Activated CD4-positive, alpha-beta memory T cell treated with anti-CD3 and anti-CD28 coated beads, Interleukin-2, amount 10 ng/mL, durations not matched to agents 7 days and 5 days (primary cell): ENCODE data around the gene DYNLT1. TPM values are rescaled to one million over a fixed set of nuclear protein-coding genes. Genes with fewer than 3 reads are reported as not detected.
"Not testable (repeated sequence)": the region's sequence is repeated elsewhere in the genome, so short reads cannot be mapped to it uniquely, and the experiment has no call there.

Experiments
- CTCF ChIA-PET: fragments of 350-600 bp; sonication (Branson Sonifier 250); formaldehyde crosslinking; loops from one replicate; lab custom pipeline; 2021; ENCODE audit warnings: antibody characterized with exemption, inconsistent platforms; lab: Charles Lee
- POLR2A ChIA-PET: fragments of 350-600 bp; sonication (Branson Sonifier 250); formaldehyde crosslinking; loops from one replicate; lab custom pipeline; 2021; ENCODE audit warnings: antibody characterized with exemption; lab: Charles Lee
- DNase-seq: peaks from one replicate; pipeline ENCODE4 v3.0.0-alpha.2; 2020
- H3K27ac Mint-ChIP-seq: one replicate; pipeline ENCODE4 v1.8.0; 2021; ENCODE audit warnings: mild to moderate bottlenecking, mixed read lengths
- H3K27me3 Mint-ChIP-seq: one replicate; pipeline ENCODE4 v1.8.0; 2021; ENCODE audit warnings: mixed read lengths
- H3K36me3 Mint-ChIP-seq: one replicate; pipeline ENCODE4 v1.8.0; 2021; ENCODE audit warnings: low read depth, mixed read lengths
- H3K4me1 Mint-ChIP-seq: one replicate; pipeline ENCODE4 v1.8.0; 2021; ENCODE audit warnings: mixed read lengths
- H3K4me3 Mint-ChIP-seq: one replicate; pipeline ENCODE4 v1.8.0; 2021; ENCODE audit warnings: mild to moderate bottlenecking, mixed read lengths
- H3K9me3 Mint-ChIP-seq: one replicate; pipeline ENCODE4 v1.8.0; 2021; ENCODE audit warnings: mixed read lengths
- total RNA-seq, 2 experiments: library from RNA; stranded (reverse); gene quantifications; one replicate each; pipeline ENCODE4 v1.2.3, GENCODE V29; 2021

DYNLT1 gene
- total RNA-seq, 2 experiments from 2014 or later: 130 to 133 TPM

DNA sequence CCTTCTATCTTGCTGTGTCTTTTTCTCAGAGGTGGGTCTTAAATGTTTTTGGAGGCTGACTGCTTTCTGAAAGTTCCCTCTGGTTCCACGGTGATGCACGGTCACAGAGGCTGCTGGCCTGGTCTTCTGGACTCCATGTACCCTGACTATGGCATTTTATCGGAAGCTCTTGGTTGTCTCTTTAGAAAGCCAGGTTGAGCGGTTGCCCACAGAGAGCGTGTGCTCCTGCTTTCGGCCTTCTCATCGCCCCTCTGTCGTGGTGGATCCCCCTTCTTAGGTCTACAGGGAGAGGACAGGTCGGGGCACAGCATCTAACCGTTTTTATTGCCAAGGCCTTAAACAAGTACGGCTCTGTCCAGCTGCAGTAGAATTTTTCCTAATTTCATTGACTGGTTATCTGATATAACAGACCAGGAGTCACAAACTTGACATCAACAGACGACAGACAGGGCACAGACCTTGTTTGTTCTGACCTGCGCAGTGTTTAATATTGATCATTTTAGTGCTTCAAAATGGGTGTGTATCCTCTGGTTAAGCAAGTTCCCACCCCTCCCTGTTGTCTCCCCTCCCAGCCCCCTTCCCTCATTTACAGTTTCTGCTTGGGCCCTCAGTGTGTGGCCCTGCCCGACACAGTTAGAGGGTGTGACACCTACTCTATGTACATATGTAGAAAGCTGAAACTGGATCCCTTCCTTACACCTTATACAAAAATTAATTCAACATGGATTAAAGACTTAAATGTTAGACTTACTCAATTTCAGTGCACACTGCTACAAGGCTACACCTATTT, 30.0 kb upstream of the DYNLT1 start:
- no peak overlapping the region for H3K27ac Mint-ChIP-seq
- H3K36me3 Mint-ChIP-seq: peaks cover 66% of the 10 kb centered on the region
- DNase-seq: no peak
- H3K4me1 Mint-ChIP-seq: peaks cover 15% of the 10 kb centered on the region
- no peaks in the 10 kb centered on the region for H3K27me3 Mint-ChIP-seq
- H3K9me3 Mint-ChIP-seq: no peaks in the 10 kb centered on the region
- no peak overlapping the region for H3K4me3 Mint-ChIP-seq
- ChIA-PET POLR2A (interaction anchor here (0.9 kb wide), 1 partner anchor 31 kb away, joined by 4 read pairs; the partner anchor contains the start of gene DYNLT1), CTCF (interaction anchor here (1.8 kb wide), 1 partner anchor 15 kb away, joined by 12 read pairs; no protein-coding TSS in a partner anchor)

DNA sequence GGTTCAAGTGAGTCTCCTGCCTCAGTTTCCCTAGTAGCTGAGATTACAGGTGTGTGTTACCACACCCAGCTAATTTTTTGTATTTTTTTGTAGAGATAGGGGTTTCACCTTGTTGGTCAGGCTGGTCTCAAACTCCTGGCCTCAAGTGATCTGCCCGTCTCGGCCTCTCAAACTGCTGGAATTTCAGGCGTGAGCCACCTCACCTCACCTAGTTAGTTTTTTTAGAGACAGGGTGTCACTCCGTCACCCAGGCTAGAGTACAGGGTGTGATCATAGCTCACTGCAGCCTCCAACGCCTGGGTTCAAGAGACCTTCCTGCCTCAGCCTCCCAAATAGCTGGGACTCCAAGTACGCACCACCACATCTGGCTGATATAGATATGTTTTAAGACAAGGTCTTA, 28.2 kb upstream of the DYNLT1 start:
- Mint-ChIP-seq H3K4me3 (no peak overlapping the region), H3K4me1 (peaks cover 8% of the 10 kb centered on the region), H3K27ac (no peak overlapping the region), H3K27me3 (no peaks in the 10 kb centered on the region), H3K36me3 (peaks cover 65% of the 10 kb centered on the region), H3K9me3 (no peaks in the 10 kb centered on the region)
- ChIA-PET POLR2A (interaction anchor here (0.6 to 1.3 kb wide), 3 partner anchors 51 to 181 kb away, joined by 3 to 4 read pairs (median 3); no protein-coding TSS in a partner anchor), CTCF (interaction anchor here (0.7 to 2.7 kb wide), 6 partner anchors 10 to 1462 kb away, joined by 3 to 9 read pairs (median 5); no protein-coding TSS in a partner anchor)
- no peak for DNase-seq

DNA sequence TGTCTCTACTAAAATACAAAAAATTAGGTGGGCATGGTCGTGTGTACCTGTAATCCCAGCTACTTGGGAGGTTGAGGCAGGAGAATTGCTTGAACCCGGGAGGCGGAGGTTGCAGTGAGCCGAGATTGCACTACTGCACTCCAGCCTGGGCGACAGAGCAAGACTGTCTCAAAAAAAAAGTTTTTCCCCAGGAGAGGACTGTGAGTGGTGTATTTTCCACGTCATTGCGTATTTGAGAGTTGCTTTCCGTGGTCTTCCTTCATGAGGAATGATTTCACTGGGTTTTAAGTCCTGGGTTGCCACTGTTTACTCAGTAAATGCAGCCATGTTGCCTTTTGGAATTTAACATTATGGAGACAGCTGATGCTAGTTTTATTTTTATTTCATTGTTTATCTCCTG, 27.6 kb upstream of the DYNLT1 start:
- ChIA-PET POLR2A (interaction anchor here (0.6 to 1.3 kb wide), 2 partner anchors 19 to 51 kb away, joined by 3 to 4 read pairs; no protein-coding TSS in a partner anchor), CTCF (interaction anchor here (1.0 to 2.7 kb wide), 4 partner anchors 10 to 451 kb away, joined by 5 to 9 read pairs (median 6); no protein-coding TSS in a partner anchor)
- DNase-seq, H3K27me3 Mint-ChIP-seq, H3K4me3 Mint-ChIP-seq, H3K9me3 Mint-ChIP-seq, H3K27ac Mint-ChIP-seq, H3K4me1 Mint-ChIP-seq: not testable (repeated sequence)
- peaks cover 68% of the 10 kb centered on the region for H3K36me3 Mint-ChIP-seq

DNA sequence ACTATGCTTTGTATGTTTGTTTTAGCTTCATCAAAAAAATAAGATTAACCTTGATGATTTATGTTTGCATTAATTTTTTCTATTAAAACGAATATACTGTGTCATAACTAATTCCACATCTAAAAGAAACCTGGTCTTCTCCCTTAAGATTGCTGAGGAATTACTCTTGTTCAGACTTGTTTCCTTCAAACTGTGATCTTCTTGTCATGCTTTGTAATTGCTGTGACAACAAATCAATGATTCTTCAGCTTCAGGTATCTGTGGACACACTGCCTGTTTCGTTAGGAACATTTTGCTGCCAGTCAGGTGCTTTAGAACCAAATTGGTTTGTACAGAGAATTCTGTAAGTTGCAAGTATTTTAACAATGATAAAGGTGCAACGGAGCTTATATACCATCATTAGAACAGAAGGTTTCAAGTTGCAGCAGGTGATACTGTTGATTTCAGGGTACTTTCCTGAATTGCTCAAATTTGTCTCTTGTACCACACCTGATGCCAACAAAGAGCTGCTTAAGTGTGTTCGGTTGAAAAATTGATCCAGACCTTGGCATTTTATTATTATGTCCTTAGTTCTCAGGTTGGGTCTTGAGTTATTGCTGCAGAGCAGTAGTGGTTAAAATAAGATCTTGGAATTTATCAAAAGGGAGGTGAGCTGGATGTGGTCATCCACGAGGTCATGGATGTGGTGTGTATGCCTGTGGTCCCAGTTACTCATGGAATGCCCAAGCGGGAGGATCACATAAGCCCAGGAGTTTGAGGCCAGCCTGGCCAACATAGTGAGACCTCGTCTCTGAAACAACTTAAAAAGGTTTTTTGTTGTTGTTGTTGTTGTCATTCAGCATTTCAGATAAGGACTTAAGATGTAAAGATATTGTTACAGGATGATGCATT, 24.8 kb upstream of the DYNLT1 start:
- H3K27me3 Mint-ChIP-seq: no peaks in the 10 kb centered on the region
- no peak for DNase-seq
- no peak overlapping the region for H3K27ac Mint-ChIP-seq
- H3K36me3 Mint-ChIP-seq: peaks cover 67% of the 10 kb centered on the region
- POLR2A ChIA-PET: no interaction called here
- H3K4me3 Mint-ChIP-seq: no peak overlapping the region
- H3K4me1 Mint-ChIP-seq: peaks cover 11% of the 10 kb centered on the region
- no peaks in the 10 kb centered on the region for H3K9me3 Mint-ChIP-seq
- CTCF ChIA-PET: interaction anchor here (1.0 to 1.8 kb wide), 2 partner anchors 9 to 10 kb away, joined by 6 read pairs; no protein-coding TSS in a partner anchor

DNA sequence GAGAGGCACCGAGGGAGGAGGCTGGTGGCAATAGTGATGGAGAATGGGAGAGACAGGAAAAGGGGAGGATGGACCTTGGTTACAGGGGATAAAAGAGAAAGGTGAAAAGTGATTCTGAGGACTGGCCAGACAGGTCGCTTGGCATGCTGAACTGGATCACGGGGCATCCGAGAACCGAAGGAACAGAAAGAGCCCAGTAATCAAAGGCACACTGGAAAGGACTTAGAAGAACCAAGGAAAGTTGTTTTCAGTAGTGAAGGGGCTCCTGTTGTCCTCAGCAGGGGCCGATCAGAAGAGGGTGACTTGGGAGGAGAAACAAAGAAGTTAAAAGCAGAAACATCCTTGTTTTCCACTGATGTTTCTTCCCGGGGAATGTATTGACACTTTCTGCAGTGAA, 24.2 kb upstream of the DYNLT1 start:
- peaks cover 66% of the 10 kb centered on the region for H3K36me3 Mint-ChIP-seq
- peaks cover 10% of the 10 kb centered on the region for H3K4me1 Mint-ChIP-seq
- POLR2A ChIA-PET: interaction anchor here (0.6 kb wide), 1 partner anchor 23 kb away, joined by 3 read pairs; no protein-coding TSS in a partner anchor
- H3K27me3 Mint-ChIP-seq: no peaks in the 10 kb centered on the region
- H3K9me3 Mint-ChIP-seq: no peaks in the 10 kb centered on the region
- H3K4me3 Mint-ChIP-seq: no peak overlapping the region
- H3K27ac Mint-ChIP-seq: peak overlapping the region; percentile 56
- CTCF ChIA-PET: interaction anchor here (1.8 kb wide), 1 partner anchor 9 kb away, joined by 6 read pairs; no protein-coding TSS in a partner anchor
- DNase-seq: no peak

DNA sequence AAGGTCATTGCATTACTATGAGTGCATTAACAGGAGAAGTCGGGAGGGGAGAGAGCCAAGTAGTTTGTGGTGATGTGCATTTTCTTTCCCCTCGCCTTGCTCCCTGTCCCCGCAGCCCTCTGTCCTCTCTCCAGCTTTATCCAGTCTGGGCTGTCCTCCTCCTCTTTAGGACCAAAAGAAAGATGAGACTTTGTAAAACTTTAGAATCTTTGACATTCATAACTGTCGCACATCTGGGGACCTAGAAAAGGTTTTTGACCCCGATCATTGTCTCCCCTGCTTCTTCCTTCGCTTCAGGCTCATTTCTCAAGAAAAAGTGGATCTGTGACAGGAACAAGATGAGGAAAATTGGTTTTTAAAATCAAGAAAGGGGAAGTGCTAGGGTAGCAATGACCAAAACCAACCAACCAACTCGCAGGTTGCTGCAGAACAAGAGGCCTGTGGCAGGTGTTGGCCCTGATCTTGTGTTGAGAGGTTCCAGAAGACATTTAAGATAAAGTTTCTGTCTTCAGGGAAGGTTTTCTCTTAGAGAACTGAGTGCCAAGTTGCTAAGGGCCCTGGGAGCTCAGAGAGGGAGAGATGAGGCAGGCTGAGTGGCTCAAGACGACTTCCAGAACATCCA, 22.9 kb upstream of the DYNLT1 start:
- Mint-ChIP-seq H3K4me1 (peaks cover 10% of the 10 kb centered on the region), H3K4me3 (no peak overlapping the region), H3K27ac (no peak overlapping the region), H3K9me3 (no peaks in the 10 kb centered on the region), H3K27me3 (no peaks in the 10 kb centered on the region), H3K36me3 (peaks cover 71% of the 10 kb centered on the region)
- POLR2A ChIA-PET: interaction anchor here (0.9 kb wide), 1 partner anchor 12 kb away, joined by 3 read pairs; no protein-coding TSS in a partner anchor
- CTCF ChIA-PET: interaction anchor here (1.8 kb wide), 1 partner anchor 8 kb away, joined by 6 read pairs; no protein-coding TSS in a partner anchor
- DNase-seq: no peak

DNA sequence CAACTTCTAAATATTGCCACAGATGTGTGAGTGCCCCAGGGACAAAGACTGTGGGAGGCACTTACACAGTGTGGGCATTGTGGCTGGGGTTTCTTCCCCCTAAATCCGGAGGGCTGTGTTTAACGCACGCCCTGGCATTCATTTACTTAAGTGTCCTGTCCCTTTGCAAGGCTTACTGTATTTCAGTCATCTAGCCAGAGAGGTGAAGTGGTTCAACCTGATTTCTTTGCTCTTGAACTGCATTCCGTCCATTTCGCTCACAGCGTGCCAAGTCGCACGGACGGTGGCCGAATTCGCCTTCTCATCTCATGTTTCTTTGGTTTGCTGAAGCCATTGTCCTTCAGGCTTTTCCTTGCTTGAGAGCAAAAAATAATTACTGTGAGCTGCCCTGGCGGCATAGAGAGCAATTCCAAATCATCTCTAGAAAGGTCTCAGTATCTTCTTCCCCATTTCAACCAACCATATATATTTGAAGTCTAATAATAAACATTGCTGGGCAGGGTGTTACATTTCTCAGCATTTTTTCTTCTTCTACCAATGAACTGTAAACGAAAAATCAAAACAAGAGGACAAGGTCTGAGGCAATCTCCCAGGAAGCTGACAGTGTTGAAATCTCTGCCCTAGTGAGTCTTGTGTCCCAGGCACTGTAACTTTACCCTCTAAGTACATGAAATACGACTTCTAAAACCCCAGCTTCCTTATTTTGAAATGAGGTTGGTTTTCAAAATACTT, 22.3 kb upstream of the DYNLT1 start:
- H3K4me1 Mint-ChIP-seq: peaks cover 10% of the 10 kb centered on the region
- POLR2A ChIA-PET: interaction anchor here (0.9 kb wide), 1 partner anchor 13 kb away, joined by 3 read pairs; no protein-coding TSS in a partner anchor
- no peaks in the 10 kb centered on the region for H3K27me3 Mint-ChIP-seq
- no peak overlapping the region for H3K4me3 Mint-ChIP-seq
- H3K36me3 Mint-ChIP-seq: peaks cover 77% of the 10 kb centered on the region
- no peak overlapping the region for H3K27ac Mint-ChIP-seq
- no peaks in the 10 kb centered on the region for H3K9me3 Mint-ChIP-seq
- no peak for DNase-seq
- CTCF ChIA-PET: no interaction called here

DNA sequence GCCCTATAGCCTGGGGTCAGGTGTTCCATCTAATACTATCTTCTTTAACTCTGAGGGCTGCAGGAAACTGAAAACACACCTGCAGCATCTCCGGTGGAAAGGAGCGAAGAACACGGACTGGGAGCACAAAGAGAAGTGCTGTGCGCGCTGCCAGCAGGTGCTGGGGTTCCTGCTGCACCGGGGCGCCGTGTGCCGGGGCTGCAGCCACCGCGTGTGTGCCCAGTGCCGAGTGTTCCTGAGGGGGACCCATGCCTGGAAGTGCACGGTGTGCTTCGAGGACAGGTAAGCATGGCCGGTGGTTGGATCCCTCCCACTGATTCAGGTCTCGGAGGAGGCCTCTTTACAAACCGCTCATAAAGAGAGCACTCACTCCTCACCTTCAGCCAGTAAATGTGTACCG, 20.8 kb upstream of the DYNLT1 start:
- Mint-ChIP-seq H3K4me3 (no peak overlapping the region), H3K36me3 (peaks cover 79% of the 10 kb centered on the region), H3K9me3 (no peaks in the 10 kb centered on the region), H3K4me1 (peaks cover 19% of the 10 kb centered on the region), H3K27me3 (no peaks in the 10 kb centered on the region), H3K27ac (no peak overlapping the region)
- ChIA-PET CTCF (interaction anchor here (7.6 kb wide), 1 partner anchor 25 kb away, joined by 83 read pairs; no protein-coding TSS in a partner anchor), POLR2A (no interaction called here)
- no peak for DNase-seq

DNA sequence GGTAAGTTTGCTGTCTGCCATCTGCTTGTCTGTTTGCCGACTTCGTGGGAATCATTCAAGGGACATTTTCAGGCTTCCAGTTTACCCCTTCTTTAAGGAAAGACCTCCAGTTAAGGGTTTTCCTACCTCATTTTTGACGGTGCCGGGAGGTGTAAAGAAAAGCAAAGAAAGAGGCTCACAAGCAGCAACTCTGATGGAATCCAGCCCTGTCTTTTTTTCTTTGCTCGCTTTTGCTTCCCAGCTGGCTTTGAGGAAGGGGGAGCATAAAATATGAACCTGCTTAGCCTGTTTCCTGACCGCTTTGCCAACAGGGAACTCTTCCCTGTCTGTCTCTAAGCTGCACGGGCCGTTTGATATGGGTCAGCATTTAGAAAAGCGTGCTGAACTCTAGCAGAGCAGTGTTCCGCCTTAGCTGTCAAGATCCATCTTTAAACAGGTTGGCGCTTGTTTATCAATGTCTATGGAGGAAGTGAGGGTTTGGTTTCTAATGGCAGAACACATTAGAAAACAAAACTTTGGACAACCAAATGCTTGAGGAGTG, 19.2 kb upstream of the DYNLT1 start:
- Mint-ChIP-seq H3K27me3 (no peaks in the 10 kb centered on the region), H3K27ac (no peak overlapping the region), H3K4me3 (no peak overlapping the region), H3K4me1 (peaks cover 33% of the 10 kb centered on the region), H3K9me3 (no peaks in the 10 kb centered on the region), H3K36me3 (peaks cover 74% of the 10 kb centered on the region)
- no peak for DNase-seq
- ChIA-PET POLR2A (interaction anchor here (1.0 kb wide), 1 partner anchor 14 kb away, joined by 3 read pairs; the partner anchor contains the start of gene SYTL3), CTCF (interaction anchor here (1.4 to 7.6 kb wide), 3 partner anchors 9 to 450 kb away, joined by 4 to 83 read pairs (median 5); no protein-coding TSS in a partner anchor)

DNA sequence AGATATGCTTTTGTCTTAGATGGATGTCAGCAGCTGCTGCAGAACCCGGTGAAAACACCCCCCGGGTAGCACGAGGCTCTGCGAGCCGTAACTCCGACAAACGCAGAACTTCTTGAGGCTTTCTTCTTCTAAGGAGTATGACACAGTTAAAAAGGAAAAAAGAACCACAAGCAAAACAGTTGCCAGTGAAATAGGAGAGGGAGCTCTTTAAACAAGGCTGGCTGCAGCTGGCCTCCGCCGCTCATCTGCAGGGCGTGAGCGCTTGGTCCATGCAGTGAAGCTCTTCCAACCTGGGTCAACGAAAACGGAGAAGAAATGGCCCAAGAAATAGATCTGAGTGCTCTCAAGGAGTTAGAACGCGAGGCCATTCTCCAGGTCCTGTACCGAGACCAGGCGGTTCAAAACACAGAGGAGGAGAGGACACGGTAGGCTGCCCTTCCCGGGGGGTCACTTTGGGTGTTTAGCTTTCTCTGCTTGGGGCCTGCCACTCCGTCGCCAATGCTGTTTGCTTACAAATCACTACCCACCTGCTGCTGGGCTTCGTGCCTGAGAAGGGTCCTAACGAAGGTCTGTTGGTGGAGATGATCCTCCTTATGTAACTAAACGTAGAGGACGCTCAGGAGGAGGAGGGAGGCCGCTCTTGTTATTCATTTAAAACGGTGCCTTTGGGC, 18.5 kb upstream of the DYNLT1 start:
- Mint-ChIP-seq H3K27me3 (no peaks in the 10 kb centered on the region), H3K36me3 (peaks cover 70% of the 10 kb centered on the region), H3K27ac (peak overlapping the region; percentile 19), H3K4me1 (peaks cover 31% of the 10 kb centered on the region), H3K9me3 (no peaks in the 10 kb centered on the region), H3K4me3 (no peak overlapping the region)
- DNase-seq: no peak
- ChIA-PET POLR2A (interaction anchor here (1.0 kb wide), 1 partner anchor 14 kb away, joined by 3 read pairs; the partner anchor contains the start of gene SYTL3), CTCF (interaction anchor here (1.4 to 7.6 kb wide), 3 partner anchors 9 to 449 kb away, joined by 4 to 83 read pairs (median 5); no protein-coding TSS in a partner anchor)

DNA sequence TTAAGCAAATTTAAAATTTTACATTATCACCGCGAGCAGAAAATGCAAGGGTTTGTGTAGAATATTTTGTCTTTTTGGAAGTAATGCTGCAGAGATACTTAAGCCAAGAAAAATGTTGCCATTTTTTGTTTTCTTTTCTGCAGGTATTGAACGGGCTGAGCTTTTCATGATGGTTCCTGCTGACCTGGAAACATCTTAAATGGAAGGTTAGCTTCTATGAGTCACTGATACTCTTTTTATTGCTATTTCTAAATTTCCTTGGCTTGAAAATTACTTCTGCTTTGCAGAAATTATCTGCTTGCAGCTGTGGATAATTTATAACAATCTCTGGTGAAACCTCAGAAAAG, 18.0 kb upstream of the DYNLT1 start:
- POLR2A ChIA-PET: interaction anchor here (4.9 kb wide), 1 partner anchor 15 kb away, joined by 105 read pairs; the partner anchor contains the start of genes DYNLT1 and SYTL3
- Mint-ChIP-seq H3K36me3 (peaks cover 68% of the 10 kb centered on the region), H3K9me3 (no peaks in the 10 kb centered on the region), H3K4me3 (no peak overlapping the region), H3K27me3 (no peaks in the 10 kb centered on the region), H3K27ac (no peak overlapping the region), H3K4me1 (peaks cover 31% of the 10 kb centered on the region)
- no peak for DNase-seq
- CTCF ChIA-PET: interaction anchor here (1.2 to 7.6 kb wide), 4 partner anchors 10 to 449 kb away, joined by 4 to 83 read pairs (median 6); partner anchors contain the start of gene DYNLT1
